ENCODE results near the gene F2.

Gene F2

DNA sequence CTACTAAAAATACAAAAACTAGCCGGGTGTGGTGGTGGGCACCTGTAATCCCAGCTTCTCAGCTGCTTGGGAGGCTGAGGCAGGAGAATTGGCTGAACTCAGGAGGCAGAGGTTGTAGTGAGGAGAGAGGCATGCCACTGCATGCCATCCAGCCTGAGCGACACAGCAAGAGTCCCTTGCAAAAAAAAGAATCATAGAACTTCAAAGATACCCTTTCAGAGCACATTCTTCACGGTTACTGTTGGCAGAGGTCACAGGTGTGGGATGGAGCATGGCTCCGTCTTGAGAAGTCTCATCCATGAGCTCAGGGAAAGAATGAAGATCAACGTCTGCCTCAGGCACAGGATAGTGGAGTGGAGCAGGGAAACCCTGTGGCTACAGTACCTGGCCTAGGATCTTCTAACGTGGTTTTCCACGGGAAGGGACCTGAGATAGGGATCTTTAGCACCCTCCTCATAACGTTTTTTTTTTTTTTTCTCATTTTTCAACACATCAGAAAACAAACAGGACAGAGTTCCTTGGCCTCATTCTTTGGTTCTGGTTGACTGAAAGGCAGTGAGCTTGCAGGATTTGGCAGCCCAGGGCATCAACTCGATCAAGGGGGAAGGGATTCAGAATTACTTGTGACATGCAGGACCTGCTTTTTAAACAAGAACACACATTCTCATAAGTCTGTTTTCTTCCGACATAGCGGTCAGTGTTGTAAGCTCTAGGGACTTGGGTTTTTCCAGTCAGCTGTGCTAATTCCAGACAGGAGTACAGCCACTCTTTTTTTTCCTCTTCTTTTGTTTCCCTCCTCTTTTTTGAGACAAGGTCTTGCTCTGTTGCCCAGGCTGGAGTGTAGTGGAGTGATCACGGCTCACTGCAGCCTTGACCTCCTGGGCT lies 22.8 kb downstream of the F2 start:
- DNase-seq: no peak

DNA sequence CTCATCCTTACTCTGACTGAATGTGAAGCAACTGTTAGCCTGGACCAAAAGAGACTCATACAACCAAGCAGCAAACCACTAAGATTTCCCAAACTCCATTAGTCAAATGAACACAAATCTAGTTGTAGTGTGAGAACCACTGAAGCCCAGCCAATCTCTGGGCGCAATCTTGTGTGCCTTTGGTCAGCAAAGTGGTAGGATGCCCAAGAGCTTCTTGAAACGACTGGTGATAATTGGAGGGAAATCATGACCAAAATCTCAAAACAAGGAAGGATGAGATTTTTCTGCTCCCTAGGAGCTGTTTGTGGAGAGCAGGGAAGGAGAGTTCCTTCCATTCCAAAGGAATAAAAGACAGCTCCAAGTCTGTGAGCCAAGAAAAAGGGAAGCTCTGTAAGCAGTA lies 24.0 kb downstream of the F2 start:
- DNase-seq: no peak

DNA sequence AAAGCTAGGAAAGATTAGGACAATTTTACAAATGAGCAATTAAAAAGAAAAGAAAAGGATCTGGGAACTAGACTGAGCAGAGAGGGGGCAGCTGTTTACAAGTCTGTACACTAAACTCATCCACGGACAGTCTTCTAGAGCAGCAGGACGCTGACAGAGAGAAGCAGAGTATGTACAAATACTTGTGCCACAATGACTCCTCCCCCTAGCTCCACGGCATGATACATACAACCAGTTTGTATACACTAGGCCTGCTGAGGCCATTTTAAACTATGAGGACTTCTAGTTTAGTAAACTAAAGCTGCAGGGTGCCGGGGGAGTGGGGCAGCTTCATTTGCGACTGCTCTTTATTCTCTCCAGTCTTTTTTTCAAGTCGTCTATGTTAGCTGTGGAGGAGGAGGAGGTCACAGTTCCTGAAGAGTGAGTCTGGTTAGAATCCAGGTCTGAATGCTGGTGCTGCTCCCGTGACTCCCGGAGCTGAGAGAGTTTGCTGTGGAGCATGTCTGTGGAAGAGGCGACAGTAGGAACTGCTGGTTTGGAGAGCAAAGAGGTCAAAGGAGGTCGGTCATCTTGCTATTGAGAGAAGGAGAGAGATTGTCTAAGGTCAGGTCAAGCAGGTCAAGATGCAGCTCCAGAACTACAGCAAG lies 24.8 kb downstream of the F2 start:
- DNase-seq: no peak

DNA sequence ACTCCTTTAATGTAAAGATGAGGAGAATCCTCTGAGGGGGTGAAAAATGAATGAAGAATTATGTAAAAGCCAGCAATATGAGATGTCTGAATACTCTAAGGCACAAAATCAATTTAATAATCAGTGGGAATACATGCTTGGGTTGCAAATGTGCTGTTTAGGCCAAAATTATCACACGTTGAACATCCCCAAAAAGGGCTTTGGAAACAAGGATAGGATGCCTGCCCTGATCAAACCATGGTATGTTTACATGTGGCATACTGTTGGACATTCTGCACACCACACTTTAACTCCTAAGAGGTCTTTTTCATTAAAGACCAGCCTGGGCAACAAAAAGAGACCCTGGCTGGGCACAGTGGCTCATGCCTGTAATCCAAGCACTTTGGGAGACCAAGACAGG lies 26.3 kb downstream of the F2 start:
- DNase-seq: no peak

DNA sequence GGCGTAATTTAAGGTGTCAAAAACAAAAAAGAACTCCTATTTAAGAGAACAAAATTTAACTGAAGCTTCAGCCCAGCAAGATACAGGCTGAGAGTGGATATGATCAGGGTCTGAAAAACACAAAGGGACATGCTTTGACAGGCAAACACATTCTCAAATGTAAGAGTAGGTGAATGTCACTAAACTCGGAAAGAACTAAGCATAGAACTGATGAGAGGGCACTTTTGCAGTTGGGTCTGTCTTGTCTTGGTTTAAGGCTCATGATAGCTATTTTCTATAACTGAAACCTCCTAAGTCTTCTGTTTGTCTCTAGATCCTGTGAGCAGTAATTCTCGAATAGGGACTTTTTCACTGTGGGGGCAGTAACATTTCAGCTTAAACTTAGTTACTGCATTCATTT lies 27.0 kb downstream of the F2 start:
- no peak for DNase-seq

DNA sequence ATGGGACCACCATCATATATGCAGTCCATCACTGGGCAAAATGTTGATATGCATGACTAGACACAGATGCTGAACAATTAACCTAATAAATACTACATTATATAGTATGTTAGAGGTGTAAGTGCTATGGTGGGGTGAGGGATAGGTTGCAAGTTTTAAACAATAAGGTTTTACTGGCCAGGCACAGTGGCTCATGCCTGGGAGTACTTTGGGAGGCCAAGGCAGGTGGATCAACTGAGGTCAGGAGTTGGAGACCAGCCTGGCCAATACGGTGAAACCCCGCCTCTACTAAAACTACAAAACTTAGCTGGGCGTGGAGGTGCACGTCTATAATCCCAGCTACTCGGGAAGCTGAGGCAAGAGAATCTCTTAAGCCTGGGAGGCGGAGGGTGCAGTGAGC lies 28.1 kb downstream of the F2 start:
- DNase-seq: no peak

DNA sequence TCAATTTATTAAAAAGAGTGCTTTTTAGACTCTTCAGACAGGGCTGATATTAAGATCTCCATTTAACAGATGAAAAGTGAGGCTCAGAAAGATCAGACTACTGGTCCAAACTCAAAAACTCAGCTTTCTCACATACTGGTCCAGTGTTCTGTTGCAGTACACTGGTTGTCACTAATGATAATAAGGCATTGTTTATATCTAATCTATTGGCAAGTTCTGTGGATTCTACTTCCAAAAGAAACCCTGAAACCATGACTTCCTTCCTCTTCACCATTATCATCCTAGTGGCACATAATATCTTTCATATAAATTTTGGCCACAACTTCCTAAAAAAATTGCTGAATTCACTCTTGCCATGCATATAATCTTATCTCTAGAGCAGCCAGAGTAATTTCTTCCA lies 36.9 kb downstream of the F2 start:
- no peak for DNase-seq

DNA sequence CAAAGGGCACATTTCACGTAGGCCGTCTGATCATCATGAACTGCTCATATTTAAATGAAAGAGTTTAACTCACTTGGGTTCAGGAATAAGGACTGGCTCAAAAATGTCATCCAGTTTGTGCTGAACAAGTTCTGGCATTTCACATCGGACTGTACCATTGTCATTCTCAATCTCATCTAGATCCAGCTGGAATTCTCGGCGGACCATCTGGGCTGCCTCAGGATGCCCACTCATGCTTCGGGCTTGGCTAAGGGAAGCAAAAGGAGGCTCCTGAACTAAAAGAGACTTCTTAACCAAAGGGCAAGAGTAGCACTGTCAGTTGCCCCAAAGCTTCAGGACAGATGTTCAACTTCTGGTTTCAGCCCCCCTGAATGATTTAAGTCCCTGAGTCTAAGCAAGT lies 40.2 kb downstream of the F2 start:
- peak in 3 of 56 donors; percentile 5 to 13 (median 5) for DNase-seq

DNA sequence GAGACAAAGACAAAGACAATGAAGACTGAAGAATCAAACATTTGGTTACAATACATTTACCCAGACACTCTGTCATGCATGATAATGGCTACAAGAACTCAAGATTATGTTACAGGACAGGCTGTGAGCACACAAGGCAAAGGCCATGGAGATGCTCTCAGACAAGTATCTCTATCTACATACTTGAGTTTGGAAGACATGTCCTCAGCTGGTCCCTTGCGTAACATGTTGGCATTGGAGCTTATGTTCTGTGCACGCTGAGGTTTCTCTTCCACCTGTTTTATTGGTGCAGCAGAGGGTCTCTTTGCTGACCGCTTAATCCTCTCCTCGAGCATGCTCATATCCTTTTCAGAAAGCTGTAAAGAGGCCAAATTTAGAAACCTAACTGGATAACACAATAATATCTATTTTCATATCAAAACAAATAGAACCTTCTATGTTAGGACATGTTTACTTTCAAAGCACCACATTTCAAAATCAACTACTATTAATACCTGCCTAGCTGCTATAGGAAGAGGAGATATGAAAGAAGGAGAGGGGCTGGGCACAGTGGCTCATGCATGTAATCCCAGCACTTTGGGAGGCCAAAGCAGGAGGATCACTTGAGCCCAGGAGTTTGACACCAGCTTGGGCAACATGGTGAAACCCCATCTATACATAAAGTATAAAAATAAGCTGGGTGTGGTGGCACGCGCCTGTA lies 41.6 kb downstream of the F2 start:
- no peak for DNase-seq

DNA sequence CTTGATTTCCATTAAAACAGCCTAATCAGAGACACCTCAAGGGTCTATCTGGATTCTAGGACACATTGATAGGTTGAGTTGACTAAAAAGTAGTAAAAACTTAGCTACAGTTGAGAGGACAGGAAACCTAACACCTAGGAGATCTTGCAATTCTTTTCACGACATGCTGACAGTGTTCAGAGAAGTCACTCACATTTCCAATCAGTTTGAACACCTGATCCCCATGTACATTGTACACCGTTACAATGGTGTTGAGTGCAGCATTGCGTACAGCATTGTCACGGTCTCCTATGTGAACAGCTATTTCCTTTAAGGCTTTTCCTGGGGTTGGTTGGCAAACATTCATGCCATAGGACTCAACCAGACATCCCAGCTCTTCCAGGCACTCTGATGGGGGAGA lies 42.8 kb downstream of the F2 start:
- no peak for DNase-seq

DNA sequence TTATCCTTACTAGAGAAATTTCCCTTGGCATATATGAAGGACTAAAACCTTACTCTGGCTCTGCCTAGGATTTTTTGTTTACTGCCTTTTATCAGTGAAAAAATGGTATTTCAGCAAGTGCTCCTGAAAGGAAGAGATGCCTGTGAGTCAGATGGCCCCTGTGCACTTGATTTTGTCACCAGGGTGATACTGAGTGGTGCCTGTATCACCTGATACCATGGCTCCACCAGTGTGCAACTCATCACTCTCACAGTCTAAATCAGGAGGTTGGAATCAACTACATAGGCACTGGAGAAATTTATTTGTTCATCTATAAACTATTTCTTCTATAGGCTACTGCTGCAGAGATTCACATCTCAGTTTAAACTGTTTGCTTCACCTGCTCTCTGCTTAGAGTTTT lies 43.2 kb downstream of the F2 start:
- DNase-seq: no peak

DNA sequence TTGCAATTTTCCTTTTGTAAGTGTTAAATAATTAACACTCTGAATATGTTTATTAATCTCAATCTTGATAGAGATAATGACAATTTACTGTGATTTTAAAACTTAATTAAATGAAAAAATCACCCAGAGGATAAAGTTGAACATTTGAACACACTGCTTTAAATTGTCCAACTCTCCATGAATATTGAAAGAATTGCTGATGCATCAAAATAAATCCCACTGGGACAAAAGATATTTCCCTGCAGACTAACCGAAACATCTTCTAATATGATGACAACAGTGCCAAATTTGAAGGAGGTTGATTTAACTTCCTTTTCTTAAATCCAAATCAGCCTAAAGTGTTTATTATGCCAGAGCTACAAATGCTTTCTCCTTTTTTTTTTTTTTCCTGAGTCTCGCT lies 47.6 kb downstream of the F2 start:
- DNase-seq: no peak

DNA sequence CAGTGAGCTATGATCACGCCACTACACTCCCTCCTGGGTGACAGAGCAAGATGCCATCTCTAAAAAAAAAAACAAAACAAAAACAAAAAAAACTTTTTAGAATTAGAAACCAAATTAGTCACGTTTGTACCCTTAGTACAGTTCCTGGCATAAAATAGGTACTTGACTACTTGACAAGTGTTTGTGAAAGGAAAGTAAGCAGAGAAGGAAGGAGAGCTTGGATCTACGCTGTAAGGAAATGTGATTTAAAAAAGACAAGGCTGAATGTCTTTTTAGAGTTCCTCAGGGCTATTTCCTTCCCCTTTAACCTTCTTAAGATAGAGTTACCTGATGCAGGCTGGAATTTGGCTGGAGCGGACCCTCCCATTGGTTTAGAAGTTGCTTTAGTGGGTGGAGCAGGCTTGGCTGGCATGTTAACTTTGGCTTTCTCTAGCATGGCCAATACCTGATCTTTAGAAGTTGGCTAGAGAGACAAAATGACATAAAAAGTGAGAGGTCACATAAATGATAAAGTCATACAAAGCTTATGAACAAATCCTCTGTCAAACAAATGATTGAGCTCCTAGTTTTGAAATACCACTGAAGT lies 50.7 kb downstream of the F2 start:
- DNase-seq: no peak

DNA sequence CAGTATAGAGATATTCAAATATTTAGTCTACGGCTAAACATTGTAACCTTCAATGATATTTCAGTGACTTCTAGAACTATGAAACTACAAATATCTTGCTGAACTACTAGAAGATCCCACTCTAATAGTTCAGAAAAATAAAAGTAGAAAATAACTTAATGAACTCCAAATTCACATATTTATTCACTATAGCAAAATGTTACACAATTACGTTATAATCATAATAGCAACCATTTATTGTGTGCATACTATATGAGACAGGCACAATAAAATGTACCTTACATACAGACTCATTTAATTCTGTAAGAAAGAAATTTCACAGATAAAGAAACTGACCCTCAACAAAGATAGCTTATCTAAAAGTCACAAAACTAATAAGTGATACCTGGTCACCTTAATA lies 57.9 kb downstream of the F2 start:
- no peak for DNase-seq

DNA sequence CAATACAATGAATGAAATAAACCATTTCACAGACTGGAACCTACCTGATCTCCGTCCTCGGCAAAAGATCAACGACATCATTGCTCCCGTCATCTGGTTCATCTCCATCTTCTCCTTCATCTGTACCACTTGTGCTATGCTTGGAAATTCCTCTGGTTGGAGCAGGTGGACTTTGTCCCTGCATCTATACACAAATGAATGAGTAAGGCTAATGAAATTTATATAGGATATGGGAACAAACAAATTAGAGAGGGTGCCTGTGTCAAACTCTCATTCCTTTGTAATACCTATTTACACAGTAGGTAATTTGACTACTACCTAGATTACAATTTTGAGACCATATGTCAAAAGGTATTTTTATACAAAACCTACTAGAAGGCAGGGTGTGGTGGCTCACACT lies 59.4 kb downstream of the F2 start:
- DNase-seq: no peak

All from amygdala (tissue), 56 donors.